GM12878 (cell line): ENCODE measurements around the gene TDO2. TPM values are rescaled to one million over a fixed set of nuclear protein-coding genes. Genes with fewer than 3 reads are reported as not detected.

Experiments used
- ATAC-seq: fragments of 200-7000 bp; cut with Tn5 transposase; 3 replicates; pipeline ENCODE4 v1.9.1; 2020; ENCODE audit warnings: mild to moderate bottlenecking, moderate library complexity
- Bru-seq: library from RNA; stranded (reverse); fragments of 400-500 nt; gene quantifications from one replicate; lab custom pipeline; 2021; lab: Mats Ljungman, UMichigan
- BruChase-seq, 2 experiments: library from RNA; stranded (reverse); fragments of 400-500 nt; gene quantifications; one replicate each; lab custom pipeline; 2021; lab: Mats Ljungman, UMichigan
- BruUV-seq: library from RNA; stranded (reverse); fragments of 400-500 nt; replicated peaks from 2 replicates; lab custom pipeline; 2021; lab: Mats Ljungman, UMichigan
- CTCF ChIA-PET: fragments of 300-600 bp; sonication (Branson Sonifier 250); formaldehyde crosslinking; extraction: SDS; loops from one replicate; lab custom pipeline; 2021; ENCODE audit warnings: inconsistent platforms; lab: Yijun Ruan, JAX
- POLR2A ChIA-PET: fragments of 350-600 bp; formaldehyde crosslinking; extraction: SDS; loops from one replicate; lab custom pipeline; 2021; ENCODE audit warnings: inconsistent platforms; lab: Charles Lee
- RAD21 ChIA-PET: fragments of 300-600 bp; sonication (Branson Sonifier 250); formaldehyde crosslinking; loops from one replicate; lab custom pipeline; 2023; ENCODE audit warnings: antibody characterized with exemption; ENCODE audit not compliant: unreplicated experiment; lab: Charles Lee
- SMC1A ChIA-PET: fragments of 300-600 bp; sonication (Branson Sonifier 250); formaldehyde crosslinking; loops from one replicate; lab custom pipeline; 2023; ENCODE audit not compliant: unreplicated experiment, uncharacterized antibody; lab: Charles Lee
- DNase-seq: peaks from one replicate; pipeline ENCODE4 v3.0.0-alpha.2; 2011; ENCODE audit warnings: low read depth, low spot score
- FAIRE-seq: peaks from 3 replicates; lab custom pipeline; 2011; peaks lifted over from hg19 to GRCh38; lab: Jason Lieb, UNC
- H2AFZ ChIP-seq: 2 replicates; pipeline ENCODE4 v1.6.0; 2011; ENCODE audit warnings: low read depth, low read length, control low read depth; ENCODE audit not compliant: control insufficient read depth
- H3K27ac ChIP-seq: 2 replicates; pipeline ENCODE4 v1.5.1; 2011; ENCODE audit warnings: control low read depth; ENCODE audit not compliant: control insufficient read depth, insufficient read depth
- H3K27me3 ChIP-seq, 2 experiments: replicated peaks in 1 of 2; 2 replicates each; pipeline versions ENCODE4 v1.6.0 to v1.6.1; 2011; ENCODE audit warnings: low read length in 1 of 2; ENCODE audit not compliant: control insufficient read depth in 2 of 2, insufficient read depth in 2 of 2
- H3K36me3 ChIP-seq, 2 experiments: 2 replicates each; pipeline ENCODE4 v1.5.1; 2011; ENCODE audit warnings: low read length in 1 of 2; ENCODE audit not compliant: control insufficient read depth in 2 of 2, insufficient read depth in 2 of 2
- H3K4me1 ChIP-seq: 2 replicates; pipeline ENCODE4 v1.6.1; 2011; ENCODE audit warnings: mild to moderate bottlenecking, low read length, moderate library complexity, mixed read lengths; ENCODE audit not compliant: control insufficient read depth, insufficient read depth
- H3K4me2 ChIP-seq: 2 replicates; pipeline ENCODE4 v1.6.0; 2011; ENCODE audit warnings: control low read depth; ENCODE audit not compliant: control insufficient read depth, insufficient read depth
- H3K4me3 ChIP-seq: fragments of 200-600 bp; sonication (generic); 2 replicates; pipeline ENCODE4 v1.5.1; 2016
- H3K79me2 ChIP-seq: 2 replicates; pipeline ENCODE4 v1.6.0; 2011; ENCODE audit warnings: low read length; ENCODE audit not compliant: control insufficient read depth, insufficient read depth
- H3K9ac ChIP-seq: 2 replicates; pipeline ENCODE4 v1.8.0; 2011; ENCODE audit warnings: low read length, control low read depth, mixed read lengths; ENCODE audit not compliant: control insufficient read depth, insufficient read depth
- H3K9me3 ChIP-seq: replicated peaks from 3 replicates; pipeline ENCODE4 v1.5.1; 2011; ENCODE audit warnings: mild to moderate bottlenecking, low read length; ENCODE audit not compliant: control insufficient read depth, insufficient read depth
- H4K20me1 ChIP-seq: 2 replicates; pipeline ENCODE4 v1.6.0; 2011; ENCODE audit not compliant: control insufficient read depth, insufficient read depth
- CHD4 ChIP-seq: fragments of 200-600 bp; sonication (generic); IDR thresholded peaks from 2 replicates; pipeline ENCODE4 v1.6.1; 2016; ENCODE audit warnings: mild to moderate bottlenecking
- EGR1 ChIP-seq, 2 experiments: IDR thresholded peaks; 1 replicate in 1 of 2; 2 replicates in 1 of 2; pipeline ENCODE4 v1.6.1; 2011 to 2012; ENCODE audit warnings: low read depth in 2 of 2, low read length in 2 of 2, borderline replicate concordance in 1 of 2, mild to moderate bottlenecking in 1 of 2, moderate library complexity in 1 of 2
- LARP7 ChIP-seq: fragments of 450-650 bp; IDR thresholded peaks from 2 replicates; pipeline ENCODE4 v1.6.1; 2017; ENCODE audit warnings: mild to moderate bottlenecking
- ZBTB33 ChIP-seq: fragments of 450-650 bp; IDR thresholded peaks from 2 replicates; pipeline ENCODE4 v1.6.1; 2017; ENCODE audit warnings: mild to moderate bottlenecking
- WGBS: methylation state at CpG from one replicate; pipeline ENCODE4 v1.1.6; 2016; ENCODE audit warnings: low lambda C conversion rate; ENCODE audit not compliant: insufficient replicate concordance, insufficient coverage; ENCODE audit errors: missing lambda C conversion rate; 5-methylcytosine and 5-hydroxymethylcytosine counted together
- in situ Hi-C: fragments of 300-500 bp; cut with MboI; formaldehyde crosslinking; loops from 9 replicates; pipeline ENCODE4 v1.14.3; 2018; ENCODE audit warnings: mixed read lengths
- intact Hi-C: fragments of 100-400 bp; cut with micrococcal nuclease; formaldehyde crosslinking; loops from one replicate; pipeline ENCODE4 v1.14.2; 2022; ENCODE audit not compliant: unreplicated experiment
- long read RNA-seq, 2 experiments: library from polyadenylated mRNA; unstranded; transcript quantifications; one replicate each; pipeline ENCODE4 v2.0.0, GENCODE V29; 2019 to 2020
- polyA minus RNA-seq, 3 experiments: library from RNA; depleted of rRNA, polyadenylated mRNA; stranded (reverse); fragments of >200 nt; gene quantifications; 2 replicates each; pipeline ENCODE4 v1.2.3, GENCODE V29; 2011
- polyA plus RNA-seq, 11 experiments: library from polyadenylated mRNA; depleted of rRNA in 4 of 11; unstranded in 6 of 11; stranded (reverse) in 5 of 11; fragments of >200 nt; fragmentation: Nextera tagmentation in 4 of 11; fragmentation: Illumina TruSeq in 1 of 11; extraction: Ambion mirVana in 4 of 11; extraction: Trizol in 1 of 11; gene quantifications; 1 replicate in 1 of 11; 2 replicates in 10 of 11; pipeline versions ENCODE4 v1.2.1 to v1.2.3, GENCODE V29; 2011 to 2016; ENCODE audit warnings: inconsistent platforms in 2 of 11, missing spikeins in 2 of 11, low read depth in 1 of 11
- total RNA-seq, 4 experiments: library from RNA; depleted of rRNA in 3 of 4; stranded (reverse); fragments of >200 nt in 3 of 4; fragmentation: Illumina TruSeq in 1 of 4; extraction: Trizol in 1 of 4; gene quantifications; 2 replicates each; pipeline versions ENCODE4 v1.2.1 to v1.2.3, GENCODE V29; 2013 to 2021

Gene TDO2
- total RNA-seq (2013; cell fraction: nucleolus; rRNA removed), result not detected in 2 replicates
- total RNA-seq (2014; rRNA removed) (0.22 and 0.23 TPM in 2 replicates), total RNA-seq (2014; rRNA removed; fragmentation: Illumina TruSeq; extraction: Trizol) (0.09 and 0.18 TPM in 2 replicates), total RNA-seq (2021) (0.46 and 0.90 TPM in 2 replicates), polyA plus RNA-seq (2011; rRNA removed) (1.5 and 2.2 TPM in 2 replicates), polyA plus RNA-seq (2014; fragmentation: Illumina TruSeq; extraction: Trizol) (0.12 TPM in 1 of 2 replicates, not detected in the other), polyA plus RNA-seq (2014; fragmentation: Nextera tagmentation; extraction: Ambion mirVana) (under 1 TPM; 0.13 to 0.31 TPM), polyA plus RNA-seq (2014; rRNA removed) (0.17 TPM in 1 of 2 replicates, not detected in the other), polyA plus RNA-seq (2016; fragmentation: Nextera tagmentation; extraction: Ambion mirVana) (under 1 TPM in 1 of 2 experiments, not detected in 1; 0.24 TPM), polyA minus RNA-seq (2011; rRNA and poly(A)+ RNA removed) (0.95 and 1.2 TPM in 2 replicates), Bru-seq, nascent RNA (percentile 31 among the genes with signal in this experiment), BruChase-seq, experiment 1, labeled RNA remaining after a 6-hour chase (percentile 22 among the genes with signal in this experiment), BruChase-seq, experiment 2, labeled RNA remaining after a 2-hour chase (percentile 23 among the genes with signal in this experiment)
- not detected for polyA plus RNA-seq (2011; ENCODE audit: low read depth)
- polyA plus RNA-seq (2011; cell fraction: cytosol; rRNA removed), result 0.35 and 0.45 TPM in 2 replicates
- 0.75 and 0.76 TPM in 2 replicates for polyA plus RNA-seq (2011; cell fraction: nucleus; rRNA removed)
- polyA plus RNA-seq (2012), result 0.12 TPM in 1 of 2 replicates, not detected in the other
- not detected in 2 replicates for polyA minus RNA-seq (2011; cell fraction: cytosol; rRNA and poly(A)+ RNA removed)
- 0.57 and 0.85 TPM in 2 replicates for polyA minus RNA-seq (2011; cell fraction: nucleus; rRNA and poly(A)+ RNA removed)
- long read RNA-seq, experiment 1, partial matches to known transcripts, result 0 of 2 reads
- long read RNA-seq, experiment 1, other reads (novel, unspliced or antisense), result 1 of 2 reads
- long read RNA-seq, experiment 2, partial matches to known transcripts, result 1 of 8 reads
- long read RNA-seq, experiment 2, other reads (novel, unspliced or antisense), result 7 of 8 reads

- ChIA-PET RAD21 (interaction anchor here (1.2 kb wide), 1 partner anchor 14 kb away, joined by 5 read pairs; no protein-coding TSS in a partner anchor), SMC1A (interaction anchor here (0.8 to 2.3 kb wide), 4 partner anchors 9 to 49 kb away, joined by 3 to 10 read pairs (median 6); no protein-coding TSS in a partner anchor), POLR2A (no interaction called here), CTCF (interaction anchor here (1.1 to 1.6 kb wide), 2 partner anchors 10 to 49 kb away, joined by 3 to 4 read pairs; no protein-coding TSS in a partner anchor)
- no peak within 1 kb of the TSS for H3K4me2 ChIP-seq
- in situ Hi-C loops, result no loop called here
- intact Hi-C loops, result no loop called here
- H3K79me2 ChIP-seq, result no peaks in the 10 kb centered on the region
- peaks cover 3% of the 10 kb centered on the region; the same call in 1 of the 2 replicates for H3K4me1 ChIP-seq
- H3K9ac ChIP-seq, result no peak within 1 kb of the TSS
- no peak within 1 kb of the TSS for H3K4me3 ChIP-seq
- H4K20me1 ChIP-seq, result no peaks in the 10 kb centered on the region
- BruUV-seq, result no TSS peak
- no peak within 1 kb of the TSS for H2AFZ ChIP-seq
- FAIRE-seq (no peak), DNase-seq (no peak), ATAC-seq (no peak)
- 21% methylated on average over 1 of the region's 1 CpG for WGBS
- no peaks in the 10 kb centered on the region for H3K27me3 ChIP-seq
- no peak within 1 kb of the TSS for H3K27ac ChIP-seq
- H3K9me3 ChIP-seq, result no peaks in the 10 kb centered on the region
- TF ChIP-seq LARP7 (no peak), ZBTB33 (no peak), EGR1 (IDR thresholded peaks at IDR 0.05; ENCODE audit: borderline replicate concordance in 1 of 2, low read depth in 2 of 2, low read length in 2 of 2) (no peak), CHD4 (no peak)
- H3K36me3 ChIP-seq, result no peaks in the 10 kb centered on the region
These were observed at the start of gene TDO2 for GRCh38 chr4:155903453-155903852. Gene TDO2, plus strand, starts transcription at chr4:155903696. Its CDS starts 63 bp downstream, at chr4:155903759.
